ENCODE results near the gene GRM7. TPM values are rescaled to one million over a fixed set of nuclear protein-coding genes. Genes with fewer than 3 reads are reported as not detected.

GRM7 gene
- total RNA-seq, 6 donors from 2014 or later = 0.46 to 8.6 TPM; not detected in 4

GRCh38 chr3:7779331-7779730 is 918.4 kb downstream of the GRM7 start:
- no peak for TF ChIP-seq EP300 (IDR thresholded peaks at IDR 0.05)
- no peak for TF ChIP-seq POLR2AphosphoS5 (IDR thresholded peaks at IDR 0.05)
- TF ChIP-seq POLR2A (IDR thresholded peaks at IDR 0.05) = no peak
- TF ChIP-seq CTCF (IDR thresholded peaks at IDR 0.05) = no peak
- H3K27me3 ChIP-seq = no peaks in the 10 kb centered on the region
- no peaks in the 10 kb centered on the region for H3K9me3 ChIP-seq
- H3K4me1 ChIP-seq = no peaks in the 10 kb centered on the region
- DNase-seq (no peak), ATAC-seq (ENCODE audit: low FRiP score in 2 of 2) (no peak)
- no peak overlapping the region for H3K27ac ChIP-seq
- 85 to 90% methylated on average over 4 of the region's 4 CpGs for WGBS, 2 donors
- no peaks in the 10 kb centered on the region for H3K36me3 ChIP-seq
- H3K4me3 ChIP-seq = no peak overlapping the region

GRCh38 chr3:7781395-7781794 is 920.5 kb downstream of the GRM7 start:
- Histone ChIP-seq H3K4me3 (no peak overlapping the region), H3K4me1 (no peaks in the 10 kb centered on the region), H3K27me3 (no peaks in the 10 kb centered on the region), H3K27ac (no peak overlapping the region), H3K9me3 (no peaks in the 10 kb centered on the region), H3K36me3 (no peaks in the 10 kb centered on the region)
- DNase-seq (no peak), ATAC-seq (ENCODE audit: low FRiP score in 2 of 2) (peak in 1 of 2 donors; percentile 46)
- no peak for TF ChIP-seq EP300 (IDR thresholded peaks at IDR 0.05)
- TF ChIP-seq POLR2A (IDR thresholded peaks at IDR 0.05) = no peak
- no peak for TF ChIP-seq CTCF (IDR thresholded peaks at IDR 0.05)
- TF ChIP-seq POLR2AphosphoS5 (IDR thresholded peaks at IDR 0.05) = no peak
- WGBS, 2 donors = 93 to 100% methylated on average over 1 to 4 of the region's 4 CpGs

- Histone ChIP-seq H3K9me3 (no peaks in the 10 kb centered on the region), H3K4me3 (no peak overlapping the region), H3K36me3 (no peaks in the 10 kb centered on the region), H3K4me1 (no peaks in the 10 kb centered on the region), H3K27ac (no peak overlapping the region), H3K27me3 (no peaks in the 10 kb centered on the region)
- ATAC-seq (ENCODE audit: low FRiP score in 2 of 2) (peak in 1 of 2 donors; percentile 59), DNase-seq (peak in 1 of 2 donors; percentile 22)
- 63 to 69% methylated on average over 5 of the region's 5 CpGs for WGBS, 2 donors
- no peak for TF ChIP-seq POLR2A (IDR thresholded peaks at IDR 0.05)
- TF ChIP-seq CTCF (IDR thresholded peaks at IDR 0.05) = peak in 2 of 6 experiments; percentile 11 to 41
Measured at GRCh38 chr3:7787871-7788828, 927.2 kb downstream of the GRM7 start.

- DNase-seq (no peak), ATAC-seq (ENCODE audit: low FRiP score in 2 of 2) (no peak)
- Histone ChIP-seq H3K27me3 (no peaks in the 10 kb centered on the region), H3K36me3 (no peaks in the 10 kb centered on the region), H3K4me1 (no peaks in the 10 kb centered on the region), H3K9me3 (no peaks in the 10 kb centered on the region), H3K4me3 (no peak overlapping the region), H3K27ac (no peak overlapping the region)
- TF ChIP-seq POLR2AphosphoS5 (IDR thresholded peaks at IDR 0.05) (no peak), POLR2A (IDR thresholded peaks at IDR 0.05) (no peak), EP300 (IDR thresholded peaks at IDR 0.05) (no peak), CTCF (IDR thresholded peaks at IDR 0.05) (no peak)
- WGBS, 2 donors = 62% methylated on average over 1 of the region's 1 CpG
Measured at GRCh38 chr3:7788881-7789280, 928.0 kb downstream of the GRM7 start.
